ENCODE results near the gene WDR81.

DNA sequence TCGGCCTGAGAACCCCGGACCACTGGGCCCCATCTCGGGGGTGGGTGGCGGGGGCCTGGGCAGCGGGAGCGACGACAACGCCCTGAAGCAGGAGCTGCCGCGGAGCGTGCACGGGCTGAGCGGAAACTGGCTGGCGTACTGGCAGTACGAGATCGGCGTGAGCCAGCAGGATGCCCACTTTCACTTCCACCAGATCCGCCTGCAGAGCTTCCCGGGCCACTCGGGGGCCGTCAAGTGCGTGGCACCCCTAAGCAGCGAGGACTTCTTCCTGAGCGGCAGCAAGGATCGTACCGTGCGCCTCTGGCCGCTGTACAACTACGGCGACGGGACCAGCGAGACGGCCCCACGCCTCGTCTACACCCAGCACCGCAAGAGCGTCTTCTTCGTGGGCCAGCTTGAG, 9.3 kb downstream of the WDR81 start:
- TF ChIP-seq EP300 (IDR thresholded peaks at IDR 0.05; ENCODE audit: low read depth) (no peak), POLR2A (IDR thresholded peaks at IDR 0.05) (no peak), POLR2AphosphoS5 (IDR thresholded peaks at IDR 0.05) (no peak)
- TF ChIP-seq, protein P1, sequence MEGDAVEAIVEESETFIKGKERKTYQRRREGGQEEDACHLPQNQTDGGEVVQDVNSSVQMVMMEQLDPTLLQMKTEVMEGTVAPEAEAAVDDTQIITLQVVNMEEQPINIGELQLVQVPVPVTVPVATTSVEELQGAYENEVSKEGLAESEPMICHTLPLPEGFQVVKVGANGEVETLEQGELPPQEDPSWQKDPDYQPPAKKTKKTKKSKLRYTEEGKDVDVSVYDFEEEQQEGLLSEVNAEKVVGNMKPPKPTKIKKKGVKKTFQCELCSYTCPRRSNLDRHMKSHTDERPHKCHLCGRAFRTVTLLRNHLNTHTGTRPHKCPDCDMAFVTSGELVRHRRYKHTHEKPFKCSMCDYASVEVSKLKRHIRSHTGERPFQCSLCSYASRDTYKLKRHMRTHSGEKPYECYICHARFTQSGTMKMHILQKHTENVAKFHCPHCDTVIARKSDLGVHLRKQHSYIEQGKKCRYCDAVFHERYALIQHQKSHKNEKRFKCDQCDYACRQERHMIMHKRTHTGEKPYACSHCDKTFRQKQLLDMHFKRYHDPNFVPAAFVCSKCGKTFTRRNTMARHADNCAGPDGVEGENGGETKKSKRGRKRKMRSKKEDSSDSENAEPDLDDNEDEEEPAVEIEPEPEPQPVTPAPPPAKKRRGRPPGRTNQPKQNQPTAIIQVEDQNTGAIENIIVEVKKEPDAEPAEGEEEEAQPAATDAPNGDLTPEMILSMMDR (IDR thresholded peaks at IDR 0.05), result no peak

Measured in transverse colon (tissue), 4 donors.